NT2/D1 (cell line): ENCODE measurements around the gene PWWP2B.

Source experiments
- SUZ12 ChIP-seq: IDR thresholded peaks from 2 replicates; pipeline ENCODE4 v1.6.1; 2011; ENCODE audit not compliant: insufficient read length, insufficient read depth; ENCODE audit errors: extremely low read depth
- YY1 ChIP-seq: IDR thresholded peaks from 2 replicates; pipeline ENCODE4 v1.6.1; 2011; ENCODE audit not compliant: insufficient read length, insufficient read depth
- ZNF274 ChIP-seq: IDR thresholded peaks from 2 replicates; pipeline ENCODE4 v1.6.1; 2011; ENCODE audit warnings: mild to moderate bottlenecking, low read depth, low read length

DNA sequence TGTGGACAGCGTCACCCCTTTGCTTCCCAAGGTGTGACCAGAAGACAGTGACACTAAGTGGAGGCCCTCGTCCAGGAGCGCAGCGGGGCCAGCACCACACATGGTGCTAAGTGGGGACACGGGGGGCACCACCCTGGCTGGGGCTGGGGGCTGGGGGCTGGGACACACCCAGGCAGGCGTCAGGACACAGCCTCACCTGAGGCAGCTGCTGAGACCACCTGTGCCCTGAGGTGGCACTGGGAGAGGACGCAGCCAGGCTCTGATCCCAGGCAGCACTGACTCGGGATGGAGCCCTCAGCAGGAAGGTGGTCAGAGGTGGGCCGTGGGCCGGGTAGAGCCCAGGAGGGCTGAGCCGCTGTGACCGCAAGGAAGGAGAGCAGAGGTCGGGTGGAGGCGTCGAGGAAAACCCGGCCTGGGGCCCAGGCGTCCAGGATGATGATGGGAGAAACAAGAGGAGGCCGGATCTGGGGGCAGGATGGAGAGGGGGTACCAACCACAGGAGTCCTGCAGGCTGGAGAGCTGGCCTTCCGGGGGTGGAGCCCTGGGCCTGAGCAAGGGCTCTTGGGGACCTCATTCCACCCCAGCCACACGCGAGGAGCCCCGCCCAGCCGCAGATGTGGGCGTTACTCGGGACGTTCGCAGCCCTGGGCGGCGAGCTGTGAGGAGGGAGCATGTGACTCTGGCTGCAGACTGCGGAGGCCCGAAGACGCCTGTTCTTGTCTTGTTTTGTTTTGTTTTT, 42.5 kb upstream of the PWWP2B start:
- TF ChIP-seq SUZ12 (no peak), YY1 (no peak), ZNF274 (no peak)
